AG08396 (cell line): ENCODE results near the gene RHCG.
"Not testable (repeated sequence)": the region's sequence is repeated elsewhere in the genome, so short reads cannot be mapped to it uniquely, and the experiment has no call there.

ENCODE experiments used
- DNase-seq: peaks from one replicate; pipeline ENCODE4 v3.0.0; 2012; ENCODE audit warnings: low spot score, mixed read lengths

The RHCG gene

GRCh38 chr15:89477411-89478242 lies 18.8 kb downstream of the RHCG start:
- no peak for DNase-seq

GRCh38 chr15:89475661-89476060 lies 20.7 kb downstream of the RHCG start:
- DNase-seq = no peak

GRCh38 chr15:89472785-89473256 lies 23.6 kb downstream of the RHCG start:
- peak; percentile 86 for DNase-seq

GRCh38 chr15:89469426-89470096 lies 26.8 kb downstream of the RHCG start:
- DNase-seq = no peak

- DNase-seq = not testable (repeated sequence)
Measured at GRCh38 chr15:89468813-89469212, 27.6 kb downstream of the RHCG start.

- DNase-seq = no peak
Measured at GRCh38 chr15:89463113-89463512, 33.3 kb downstream of the RHCG start.

- peak; percentile 51 for DNase-seq
Measured at GRCh38 chr15:89462198-89462912, 34.0 kb downstream of the RHCG start.

- no peak for DNase-seq
Measured at GRCh38 chr15:89461386-89461785, 35.0 kb downstream of the RHCG start.

- no peak for DNase-seq
Measured at GRCh38 chr15:89460048-89460447, 36.3 kb downstream of the RHCG start.

- no peak for DNase-seq
Measured at GRCh38 chr15:89459271-89460038, 36.9 kb downstream of the RHCG start.

GRCh38 chr15:89458440-89458839 lies 37.9 kb downstream of the RHCG start:
- no peak for DNase-seq

- peak; percentile 62 for DNase-seq
Measured at GRCh38 chr15:89457086-89457485, 39.3 kb downstream of the RHCG start.

- no peak for DNase-seq
Measured at GRCh38 chr15:89455535-89455934, 40.8 kb downstream of the RHCG start.

- DNase-seq = no peak
Measured at GRCh38 chr15:89452330-89452836, 44.0 kb downstream of the RHCG start.

GRCh38 chr15:89451846-89452245 lies 44.5 kb downstream of the RHCG start:
- DNase-seq = no peak

- no peak for DNase-seq
Measured at GRCh38 chr15:89450076-89451006, 46.0 kb downstream of the RHCG start.

- DNase-seq = peak; percentile 34
Measured at GRCh38 chr15:89448825-89449224, 47.6 kb downstream of the RHCG start.

- no peak for DNase-seq
Measured at GRCh38 chr15:89447676-89448075, 48.7 kb downstream of the RHCG start.

- DNase-seq = no peak
Measured at GRCh38 chr15:89446255-89446891, 50.0 kb downstream of the RHCG start.

- no peak for DNase-seq
Measured at GRCh38 chr15:89445518-89445917, 50.9 kb downstream of the RHCG start.
